Measurements from ENCODE around the gene POU3F1. TPM values are rescaled to one million over a fixed set of nuclear protein-coding genes. Genes with fewer than 3 reads are reported as not detected.
"Not testable (repeated sequence)": the region's sequence is repeated elsewhere in the genome, so short reads cannot be mapped to it uniquely, and the experiment has no call there.

Gene POU3F1
- total RNA-seq, 1 donor from 2014 or later, result not detected

DNA sequence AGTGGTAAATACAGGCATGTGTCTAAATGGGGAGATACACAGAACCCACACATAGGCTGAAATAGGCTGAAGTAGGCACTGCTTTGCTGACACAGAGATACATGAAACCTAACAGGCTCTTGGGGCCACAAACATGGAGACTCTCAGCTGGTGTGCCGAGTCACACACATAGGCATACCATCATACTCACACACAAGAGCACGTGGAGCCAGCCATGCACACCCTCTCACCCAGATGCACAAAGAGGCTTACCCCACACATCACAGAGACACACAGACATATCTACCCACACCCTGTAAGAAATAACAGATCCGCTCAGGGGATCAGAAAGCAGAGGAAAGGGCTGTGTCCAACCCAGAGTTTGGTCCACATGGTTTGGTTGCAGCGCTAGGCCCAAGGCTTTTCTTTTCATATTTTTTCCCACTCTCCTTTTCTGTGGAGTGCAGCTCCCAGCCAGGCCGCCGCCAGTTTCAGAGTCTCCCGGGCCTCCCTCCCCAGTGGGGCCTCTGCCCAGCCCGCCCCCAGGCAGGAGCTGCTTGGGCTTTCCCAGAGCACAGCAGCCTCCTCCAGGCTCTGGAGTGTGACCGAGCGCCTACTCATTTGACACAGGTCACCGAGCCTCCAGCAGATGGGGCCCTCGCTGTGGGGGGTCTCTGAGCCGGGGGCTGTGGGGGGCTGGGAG lies 3.9 kb upstream of the POU3F1 start:
- intact Hi-C loops (cut with micrococcal nuclease), result no loop called here

- intact Hi-C loops (cut with micrococcal nuclease), result loop anchor here (10.0 kb wide), 1 partner anchor 787 kb away; no protein-coding TSS in a partner anchor
Observed at GRCh38 chr1:38047603-38048141, 1.1 kb upstream of the POU3F1 start.

GRCh38 chr1:38046884-38047602 lies 450 bp upstream of the POU3F1 start:
- intact Hi-C loops (cut with micrococcal nuclease), result loop anchor here (10.0 kb wide), 1 partner anchor 788 kb away; no protein-coding TSS in a partner anchor

DNA sequence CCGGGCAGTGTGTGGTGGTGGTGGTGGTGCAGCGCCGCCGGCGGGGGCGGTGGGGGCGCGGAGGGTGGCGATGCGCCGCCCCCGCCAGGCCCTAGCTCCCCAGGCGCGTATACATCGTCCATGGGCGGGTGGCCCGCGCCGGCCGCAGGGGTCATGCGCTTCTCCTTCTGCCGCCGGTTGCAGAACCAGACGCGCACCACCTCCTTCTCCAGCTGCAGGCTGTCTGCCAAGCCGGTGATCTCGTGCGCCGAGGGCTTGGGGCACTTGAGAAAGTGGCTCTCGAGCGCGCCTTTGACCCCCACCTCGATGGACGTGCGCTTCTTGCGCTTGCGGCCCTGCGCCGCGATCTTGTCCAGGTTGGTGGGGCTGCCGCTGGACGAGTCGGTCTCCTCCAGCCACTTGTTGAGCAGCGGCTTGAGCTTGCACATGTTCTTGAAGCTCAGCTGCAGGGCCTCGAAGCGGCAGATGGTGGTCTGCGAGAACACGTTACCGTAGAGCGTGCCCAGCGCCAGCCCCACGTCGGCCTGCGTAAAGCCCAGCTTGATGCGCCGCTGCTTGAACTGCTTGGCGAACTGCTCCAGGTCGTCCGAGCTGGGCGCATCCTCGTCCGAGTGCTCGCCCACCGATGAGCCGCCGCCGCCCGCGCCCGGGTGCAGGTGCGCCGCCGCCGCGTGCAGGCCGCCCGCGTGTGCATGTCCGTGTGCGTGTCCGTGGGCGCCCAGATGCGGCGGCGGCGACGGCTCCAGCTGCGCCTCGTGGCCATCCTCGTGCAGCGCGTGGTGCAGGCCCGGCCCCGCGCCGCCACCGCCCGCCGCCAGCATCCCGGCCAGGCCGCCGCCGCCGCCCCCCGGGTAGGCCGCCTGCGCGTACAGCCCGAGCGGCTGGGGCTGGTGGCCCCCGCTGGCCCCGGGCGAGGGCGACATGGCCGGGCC lies 926 bp downstream of the POU3F1 start:
- intact Hi-C loops (cut with micrococcal nuclease), result loop anchor here (10.0 kb wide), 1 partner anchor 789 kb away; no protein-coding TSS in a partner anchor

DNA sequence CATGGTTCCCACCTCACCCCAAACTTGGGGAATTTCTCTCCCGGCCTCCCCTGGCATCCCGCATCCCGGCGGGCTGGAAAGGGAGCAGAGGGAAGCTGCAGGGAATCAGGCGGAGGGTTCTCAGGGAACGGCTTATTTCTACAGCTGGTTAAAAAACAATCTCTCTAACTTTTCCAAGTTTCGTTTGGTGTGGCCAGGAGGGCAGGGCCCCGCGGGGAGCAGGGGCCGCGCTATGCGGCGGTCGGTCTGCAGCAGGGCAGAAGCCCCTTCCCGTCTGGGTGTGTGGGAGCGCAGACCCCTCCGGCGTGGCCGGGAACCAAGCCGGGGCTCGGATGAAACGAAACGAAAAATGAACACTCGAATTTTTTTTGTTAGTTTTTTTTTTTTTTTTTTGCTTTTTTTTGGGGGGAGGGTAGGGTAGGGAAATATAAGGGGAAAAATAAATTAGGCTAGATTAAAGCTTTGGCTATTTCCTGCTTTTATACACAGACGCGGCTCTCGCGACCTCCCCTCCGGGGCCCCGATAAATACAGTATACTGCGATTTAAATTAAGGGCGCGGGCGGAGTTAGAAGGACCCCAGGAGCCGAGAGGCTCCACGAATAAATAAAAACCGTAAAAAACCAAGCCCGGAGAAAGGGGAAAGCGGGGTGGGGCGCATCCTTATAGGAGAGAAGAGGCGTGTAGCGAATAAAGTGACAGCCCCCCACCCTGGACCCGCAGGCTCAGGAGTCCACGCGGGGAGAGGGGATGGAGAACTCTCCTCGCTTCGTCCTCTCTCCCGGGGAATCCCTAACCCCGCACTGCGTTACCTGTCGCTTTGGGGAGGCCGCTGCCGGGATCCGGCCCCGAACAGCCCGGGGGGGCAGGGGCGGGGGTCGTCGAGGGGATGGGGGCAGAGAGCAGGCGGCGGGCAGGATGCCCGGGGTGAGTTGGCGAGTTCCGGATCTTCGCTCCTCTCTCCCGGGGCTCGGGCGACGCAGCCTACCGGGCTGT lies 2.1 kb downstream of the POU3F1 start:
- intact Hi-C loops (cut with micrococcal nuclease), result loop anchor here (10.0 kb wide), 1 partner anchor 790 kb away; no protein-coding TSS in a partner anchor

DNA sequence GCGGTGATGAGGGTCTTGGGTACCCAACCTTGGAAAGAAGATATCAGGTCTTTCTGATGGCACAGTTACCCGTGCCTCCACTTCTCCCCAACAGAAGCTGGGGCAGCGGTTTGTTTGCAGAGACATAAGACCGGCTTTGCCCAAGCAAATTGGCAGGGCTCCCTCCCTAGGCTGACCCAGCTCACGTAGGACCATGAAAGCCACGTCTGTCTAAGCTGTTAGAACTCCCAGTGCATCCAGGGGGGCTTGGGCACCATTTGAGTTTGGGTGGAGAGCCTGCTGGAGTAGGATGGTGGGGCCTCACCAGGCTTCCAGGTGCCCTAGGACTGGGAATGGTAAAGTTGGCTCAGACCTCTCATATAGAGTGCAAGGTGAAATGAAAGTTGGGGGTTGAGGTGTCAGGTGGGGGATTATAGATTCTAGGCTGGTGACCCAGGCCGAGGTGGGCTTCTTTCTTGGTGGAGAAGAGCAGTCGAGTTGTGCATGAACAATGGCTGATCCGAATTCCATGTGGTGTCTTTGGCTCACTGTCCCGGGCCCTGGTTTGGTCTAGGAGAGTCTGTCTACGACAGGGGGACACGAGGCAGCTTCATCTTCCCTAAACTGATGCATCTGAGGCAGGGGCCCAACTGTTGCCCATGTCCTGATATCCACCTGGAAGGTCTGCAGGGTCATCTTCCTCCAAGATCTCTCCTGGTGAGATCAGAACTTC lies 3.4 kb downstream of the POU3F1 start:
- intact Hi-C loops (cut with micrococcal nuclease), result loop anchor here (10.0 kb wide), 1 partner anchor 792 kb away; no protein-coding TSS in a partner anchor

- intact Hi-C loops (cut with micrococcal nuclease), result loop anchor here (10.0 kb wide), 1 partner anchor 793 kb away; no protein-coding TSS in a partner anchor
Observed at GRCh38 chr1:38041936-38042834, 4.4 kb downstream of the POU3F1 start.

GRCh38 chr1:38039331-38040088 lies 7.1 kb downstream of the POU3F1 start:
- intact Hi-C loops (cut with micrococcal nuclease), result loop anchor here (10.0 kb wide), 1 partner anchor 795 kb away; no protein-coding TSS in a partner anchor

- intact Hi-C loops (cut with micrococcal nuclease), result no loop called here
Observed at GRCh38 chr1:38038861-38039260, 7.7 kb downstream of the POU3F1 start.

GRCh38 chr1:38037221-38037939 lies 9.2 kb downstream of the POU3F1 start:
- intact Hi-C loops (cut with micrococcal nuclease), result no loop called here

DNA sequence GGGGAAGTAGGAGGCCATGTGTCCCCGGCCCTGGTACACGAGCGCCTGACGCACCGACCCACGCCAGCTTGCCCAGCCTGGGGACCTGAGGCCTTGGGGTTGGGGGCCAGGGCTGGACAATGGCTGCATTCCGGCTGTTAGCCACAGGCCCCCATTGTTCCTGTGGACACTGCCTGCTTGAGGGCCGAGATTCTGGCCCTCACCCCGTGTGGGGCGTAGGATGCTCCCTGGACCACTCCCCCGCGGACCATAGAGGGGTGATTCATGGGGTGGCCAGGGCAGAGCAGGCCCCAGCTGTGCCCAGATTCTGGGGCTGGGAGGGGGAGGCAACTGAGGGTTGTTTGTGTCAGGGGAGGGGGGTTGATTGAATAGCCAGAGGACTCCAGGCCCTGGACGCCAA lies 11.7 kb downstream of the POU3F1 start:
- intact Hi-C loops (cut with micrococcal nuclease), result no loop called here

DNA sequence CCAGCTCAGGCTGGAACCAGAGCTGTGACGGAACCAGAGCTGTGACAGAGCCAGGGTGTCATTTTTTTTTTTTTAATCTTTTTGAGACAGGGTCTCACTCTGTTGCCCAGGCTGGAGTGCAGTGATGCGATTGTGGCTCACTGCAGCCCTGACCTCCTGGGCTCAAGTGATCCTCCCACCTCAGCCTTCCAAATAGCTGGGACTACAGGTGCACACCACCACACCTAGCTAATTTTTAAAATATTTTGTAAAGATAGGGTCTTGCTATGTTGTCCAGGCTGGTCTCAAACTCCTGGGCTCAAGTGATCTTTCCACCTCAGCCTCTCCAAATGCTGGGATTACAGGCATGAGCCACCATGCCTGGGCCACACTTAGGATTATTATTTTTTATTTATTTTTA lies 13.6 kb downstream of the POU3F1 start:
- intact Hi-C loops (cut with micrococcal nuclease), result not testable (repeated sequence)

- intact Hi-C loops (cut with micrococcal nuclease), result loop anchor here (2.0 kb wide), 1 partner anchor 19 kb away; the partner anchor contains the start of gene UTP11
Observed at GRCh38 chr1:38031513-38031866, 15.1 kb downstream of the POU3F1 start.

DNA sequence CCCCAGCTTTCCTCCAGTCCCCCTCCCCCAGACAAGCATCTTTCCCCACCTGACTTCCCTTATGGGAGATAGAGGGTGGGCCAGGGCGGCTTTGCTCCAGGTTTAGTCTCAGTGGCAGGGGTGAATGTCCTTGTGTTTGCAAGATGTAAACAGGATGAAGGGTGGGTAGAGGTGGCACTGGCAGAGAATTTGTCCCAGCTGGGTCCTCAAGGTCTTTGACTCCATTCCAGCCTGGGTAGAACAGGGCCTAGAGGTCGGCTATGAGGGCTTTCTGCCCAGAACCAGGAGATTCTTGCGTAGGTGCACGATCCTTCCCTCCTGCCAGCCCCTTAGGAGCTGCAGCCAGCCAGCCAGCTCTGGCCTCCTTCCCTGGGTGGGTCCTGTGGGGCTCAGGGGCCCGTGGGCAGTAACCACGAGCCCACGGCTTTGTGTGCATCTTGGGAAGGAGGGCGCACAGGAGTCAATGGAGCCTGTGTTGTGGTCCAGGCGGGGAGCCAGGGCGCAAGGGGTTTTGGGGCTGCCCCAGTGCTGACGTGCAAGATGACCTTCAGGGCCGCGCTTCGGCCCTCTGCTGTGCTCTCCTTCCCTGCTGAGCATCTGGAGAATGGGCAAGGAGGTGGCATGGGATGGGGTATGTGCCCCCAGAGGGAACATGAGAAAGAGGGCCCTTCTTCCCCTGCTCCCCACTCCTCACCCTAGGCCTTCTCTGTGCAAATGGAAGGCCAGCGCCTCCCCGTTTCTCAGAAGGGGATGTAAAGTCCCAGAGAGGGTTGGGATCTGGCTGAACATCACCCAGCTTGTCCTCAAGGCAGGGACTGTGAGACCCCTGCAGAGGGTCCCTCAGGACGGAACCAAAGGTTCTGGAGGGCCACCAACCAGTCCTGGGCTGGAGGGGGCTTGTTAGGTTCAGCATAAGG lies 15.7 kb downstream of the POU3F1 start:
- intact Hi-C loops (cut with micrococcal nuclease), result loop anchor here (2.0 kb wide), 1 partner anchor 18 kb away; the partner anchor contains the start of gene UTP11

Measured in T-helper 2 cell treated with Interferon-gamma antibody and Interleukin-4, amounts not matched to agents 100 ng/mL and 5 ng/mL, for 36 hours (primary cell).